Panc1 (cell line): ENCODE results near the gene TANC1. TPM values are rescaled to one million over a fixed set of nuclear protein-coding genes. Genes with fewer than 3 reads are reported as not detected.
A peak's percentile ranks its signal among the peaks of the same experiment; 100 is the strongest.

ENCODE experiments used
- ATAC-seq: fragments of 200-7000 bp; cut with Tn5 transposase; 2 replicates; pipeline ENCODE4 v1.9.1; 2020; ENCODE audit warnings: mild to moderate bottlenecking, moderate library complexity
- BruUV-seq: library from RNA; stranded (reverse); fragments of 400-500 nt; replicated peaks from 2 replicates; lab custom pipeline; 2021; lab: Mats Ljungman, UMichigan
- CTCF ChIA-PET: fragments of 300-600 bp; sonication (Branson Sonifier 250); formaldehyde crosslinking; loops from one replicate; lab custom pipeline; 2022; ENCODE audit warnings: antibody characterized with exemption; lab: Charles Lee
- POLR2A ChIA-PET: fragments of 300-600 bp; sonication (Branson Sonifier 250); formaldehyde crosslinking; loops from one replicate; lab custom pipeline; 2022; ENCODE audit warnings: antibody characterized with exemption; lab: Charles Lee
- DNase-seq: peaks from one replicate; pipeline ENCODE4 v3.0.0-alpha.2; 2010; ENCODE audit warnings: low read depth, low spot score
- H3K27ac ChIP-seq: 2 replicates; pipeline ENCODE4 v1.5.1; 2011; ENCODE audit warnings: mild to moderate bottlenecking, low read length, inconsistent platforms
- H3K27me3 ChIP-seq: fragments of 200-500 bp; sonication (Bioruptor generic); 2 replicates; pipeline ENCODE4 v1.6.0; 2014; ENCODE audit warnings: low read length, inconsistent platforms; ENCODE audit not compliant: control insufficient read depth, insufficient read depth
- H3K36me3 ChIP-seq: fragments of 200-500 bp; sonication (Bioruptor generic); 2 replicates; pipeline ENCODE4 v1.5.1; 2014; ENCODE audit warnings: inconsistent platforms, mild to moderate bottlenecking, low read length, moderate library complexity; ENCODE audit not compliant: control insufficient read depth, insufficient read depth
- H3K4me1 ChIP-seq: 2 replicates; pipeline ENCODE4 v1.5.1; 2011; ENCODE audit warnings: inconsistent platforms, mild to moderate bottlenecking, low read length, moderate library complexity; ENCODE audit not compliant: control insufficient read depth, insufficient read depth
- H3K4me3 ChIP-seq, 2 experiments: 2 replicates each; pipeline ENCODE4 v1.5.1; 2011 to 2012; ENCODE audit warnings: low read depth in 2 of 2, low read length in 2 of 2, mild to moderate bottlenecking in 2 of 2, inconsistent platforms in 1 of 2, moderate library complexity in 1 of 2
- H3K9me3 ChIP-seq: fragments of 200-500 bp; sonication (Bioruptor generic); 2 replicates; pipeline ENCODE4 v1.5.1; 2014; ENCODE audit warnings: low read depth, mild to moderate bottlenecking, inconsistent platforms, low read length, moderate library complexity; ENCODE audit not compliant: control insufficient read depth, insufficient read depth
- POLR2AphosphoS5 ChIP-seq: IDR thresholded peaks from 2 replicates; pipeline ENCODE4 v1.6.1; 2012; ENCODE audit warnings: mild to moderate bottlenecking, low read depth, low read length, moderate library complexity
- REST ChIP-seq, 2 experiments: IDR thresholded peaks; 2 replicates each; pipeline ENCODE4 v1.6.1; 2011 to 2012; ENCODE audit warnings: low read depth in 2 of 2, control low read depth in 1 of 2, low read length in 1 of 2, mild to moderate bottlenecking in 1 of 2, moderate library complexity in 1 of 2; ENCODE audit not compliant: insufficient read depth in 1 of 2
- SIN3A ChIP-seq: IDR thresholded peaks from 2 replicates; pipeline ENCODE4 v1.6.1; 2012; ENCODE audit warnings: low read depth, mild to moderate bottlenecking, low read length, moderate library complexity, borderline replicate concordance; ENCODE audit not compliant: insufficient read depth
- TCF7L2 ChIP-seq: IDR thresholded peaks from 2 replicates; pipeline ENCODE4 v1.6.1; 2011; ENCODE audit warnings: mild to moderate bottlenecking, low read depth, low read length, inconsistent platforms
- in situ Hi-C: cut with HindIII; loops from 2 replicates; pipeline ENCODE4 v1.10.0; 2016; ENCODE audit warnings: low sequenced_read_pairs, low pct_unique_long_range_greater_than_20kb
- intact Hi-C: fragments of 100-400 bp; cut with micrococcal nuclease; formaldehyde crosslinking; loops from one replicate; pipeline ENCODE4 v1.10.0; 2022; ENCODE audit not compliant: unreplicated experiment
- total RNA-seq: library from RNA; stranded (reverse); gene quantifications from one replicate; pipeline ENCODE4 v1.2.1, GENCODE V29; 2021; ENCODE audit not compliant: unreplicated experiment
- TF ChIP-seq, protein P1 (sequence below): fragments of 450-650 bp; IDR thresholded peaks from 2 replicates; pipeline ENCODE4 v1.5.1; 2017; ENCODE audit warnings: mild to moderate bottlenecking

The TANC1 gene
- total RNA-seq, 1 experiment from 2014 or later: 44.3 TPM

GRCh38 chr2:159183346-159183745 lies 214.9 kb downstream of the TANC1 start:
- H3K4me3 ChIP-seq: no peak overlapping the region
- no peak for TF ChIP-seq SIN3A
- no peak for TF ChIP-seq POLR2AphosphoS5
- no peak for TF ChIP-seq TCF7L2
- TF ChIP-seq REST (IDR thresholded peaks at IDR 0.05; ENCODE audit: insufficient read depth in 1 of 2, low read depth in 2 of 2, low read length in 1 of 2): no peak
- TF ChIP-seq, protein P1, sequence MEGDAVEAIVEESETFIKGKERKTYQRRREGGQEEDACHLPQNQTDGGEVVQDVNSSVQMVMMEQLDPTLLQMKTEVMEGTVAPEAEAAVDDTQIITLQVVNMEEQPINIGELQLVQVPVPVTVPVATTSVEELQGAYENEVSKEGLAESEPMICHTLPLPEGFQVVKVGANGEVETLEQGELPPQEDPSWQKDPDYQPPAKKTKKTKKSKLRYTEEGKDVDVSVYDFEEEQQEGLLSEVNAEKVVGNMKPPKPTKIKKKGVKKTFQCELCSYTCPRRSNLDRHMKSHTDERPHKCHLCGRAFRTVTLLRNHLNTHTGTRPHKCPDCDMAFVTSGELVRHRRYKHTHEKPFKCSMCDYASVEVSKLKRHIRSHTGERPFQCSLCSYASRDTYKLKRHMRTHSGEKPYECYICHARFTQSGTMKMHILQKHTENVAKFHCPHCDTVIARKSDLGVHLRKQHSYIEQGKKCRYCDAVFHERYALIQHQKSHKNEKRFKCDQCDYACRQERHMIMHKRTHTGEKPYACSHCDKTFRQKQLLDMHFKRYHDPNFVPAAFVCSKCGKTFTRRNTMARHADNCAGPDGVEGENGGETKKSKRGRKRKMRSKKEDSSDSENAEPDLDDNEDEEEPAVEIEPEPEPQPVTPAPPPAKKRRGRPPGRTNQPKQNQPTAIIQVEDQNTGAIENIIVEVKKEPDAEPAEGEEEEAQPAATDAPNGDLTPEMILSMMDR: no peak
- ATAC-seq: no peak
- intact Hi-C loops: no loop called here
- H3K9me3 ChIP-seq: no peaks in the 10 kb centered on the region
- peaks cover 5% of the 10 kb centered on the region for H3K36me3 ChIP-seq
- H3K27me3 ChIP-seq: no peaks in the 10 kb centered on the region
- no peak overlapping the region for H3K27ac ChIP-seq
- BruUV-seq: no TSS peak
- POLR2A ChIA-PET: no interaction called here
- in situ Hi-C loops: no loop called here
- no peak for DNase-seq
- CTCF ChIA-PET: no interaction called here
- H3K4me1 ChIP-seq: no peaks in the 10 kb centered on the region

DNA sequence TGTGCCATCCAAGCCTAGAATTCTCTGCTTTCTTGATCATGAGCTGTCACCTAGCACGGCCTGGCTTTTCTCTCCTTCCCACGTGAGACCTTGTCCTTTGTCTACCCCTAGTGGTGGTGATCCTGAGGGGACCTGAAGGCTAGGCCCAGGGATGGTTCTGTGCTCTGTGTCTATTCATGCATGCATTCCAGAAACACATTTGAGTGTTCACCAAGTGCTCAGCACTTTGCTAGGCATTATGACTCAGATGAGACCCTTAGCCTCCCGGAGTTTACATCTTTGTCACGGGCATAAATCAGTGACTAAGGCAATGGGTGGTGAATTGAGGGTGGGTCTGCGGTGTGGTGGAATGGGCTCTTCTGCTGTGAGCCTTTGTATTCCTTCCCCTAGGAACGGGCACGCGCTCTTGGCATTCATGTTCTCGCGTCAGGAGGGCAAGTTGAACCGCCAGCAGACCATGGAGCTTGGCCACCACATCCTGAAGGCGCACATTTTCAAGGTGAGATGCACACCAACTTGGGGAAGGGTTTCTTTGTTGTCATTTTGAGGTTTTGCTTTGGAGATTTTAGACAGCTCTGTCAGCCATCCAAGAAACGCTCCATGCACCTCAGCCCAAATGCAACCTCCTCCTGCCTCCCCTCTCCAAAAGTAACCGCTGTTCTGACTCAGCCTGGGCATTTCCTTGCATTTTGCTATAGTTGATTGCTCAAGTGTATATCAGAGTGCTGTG lies 217.1 kb downstream of the TANC1 start:
- Histone ChIP-seq H3K4me3 (no peak overlapping the region), H3K27ac (no peak overlapping the region), H3K4me1 (no peaks in the 10 kb centered on the region), H3K27me3 (no peaks in the 10 kb centered on the region), H3K36me3 (peaks cover 5% of the 10 kb centered on the region), H3K9me3 (no peaks in the 10 kb centered on the region)
- ChIA-PET CTCF (no interaction called here), POLR2A (no interaction called here)
- TF ChIP-seq TCF7L2 (no peak), POLR2AphosphoS5 (no peak), REST (IDR thresholded peaks at IDR 0.05; ENCODE audit: insufficient read depth in 1 of 2, low read depth in 2 of 2, low read length in 1 of 2) (no peak), SIN3A (no peak)
- TF ChIP-seq, protein P1: no peak; the same call in 1 of the 2 replicates
- in situ Hi-C loops: no loop called here
- peak; percentile 74 for ATAC-seq
- DNase-seq: peak; percentile 4
- intact Hi-C loops: no loop called here
- no TSS peak for BruUV-seq
